GM21825 (cell line): ENCODE measurements around the gene CIROP.

Experiments used
- ATAC-seq: cut with Tn5 transposase; IDR thresholded peaks from one replicate; pipeline ENCODE4 v1.9.1; 2021; ENCODE audit warnings: mild to moderate bottlenecking, moderate library complexity; ENCODE audit not compliant: unreplicated experiment

Gene CIROP

DNA sequence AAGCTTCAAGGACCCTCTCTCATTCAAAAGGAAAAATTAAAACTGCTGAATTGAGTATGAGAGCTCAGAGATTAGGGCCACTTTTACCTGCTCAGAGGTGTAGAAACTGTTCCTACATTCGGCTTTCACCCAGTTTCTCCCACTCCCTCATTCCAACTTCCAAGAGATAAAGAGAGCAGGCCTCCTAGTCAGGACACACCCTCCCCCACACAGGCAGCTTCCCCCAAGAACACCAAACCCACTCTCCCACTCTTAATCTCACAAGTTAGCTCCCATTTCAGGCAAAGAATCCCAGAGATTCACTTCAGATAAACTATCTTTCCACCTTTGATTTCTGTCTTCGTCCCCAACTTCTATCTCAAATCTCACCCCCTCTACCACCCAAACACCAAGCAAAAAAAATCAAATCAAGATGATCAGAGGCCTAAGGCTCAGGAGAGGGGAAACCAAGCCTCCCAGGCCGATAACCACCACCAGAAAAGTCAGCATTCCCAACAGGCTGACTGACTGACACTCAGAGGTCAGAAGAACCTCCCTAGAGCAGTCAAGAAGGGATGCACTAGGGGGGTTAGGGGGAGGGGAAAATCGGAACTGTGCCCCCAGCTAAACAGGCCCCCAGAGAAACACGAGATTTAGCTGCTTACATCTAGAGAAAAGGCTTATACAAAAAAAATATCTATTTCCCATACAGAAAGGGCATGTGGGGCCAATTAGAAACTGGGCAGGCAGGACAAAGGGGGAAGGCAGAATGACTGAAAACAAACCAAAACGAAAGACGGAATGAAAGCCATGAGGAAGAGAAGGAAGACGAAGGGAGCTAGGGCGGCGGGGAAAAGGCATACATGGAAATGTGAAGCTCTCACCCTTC, 34.3 kb downstream of the CIROP start:
- no peak for ATAC-seq

DNA sequence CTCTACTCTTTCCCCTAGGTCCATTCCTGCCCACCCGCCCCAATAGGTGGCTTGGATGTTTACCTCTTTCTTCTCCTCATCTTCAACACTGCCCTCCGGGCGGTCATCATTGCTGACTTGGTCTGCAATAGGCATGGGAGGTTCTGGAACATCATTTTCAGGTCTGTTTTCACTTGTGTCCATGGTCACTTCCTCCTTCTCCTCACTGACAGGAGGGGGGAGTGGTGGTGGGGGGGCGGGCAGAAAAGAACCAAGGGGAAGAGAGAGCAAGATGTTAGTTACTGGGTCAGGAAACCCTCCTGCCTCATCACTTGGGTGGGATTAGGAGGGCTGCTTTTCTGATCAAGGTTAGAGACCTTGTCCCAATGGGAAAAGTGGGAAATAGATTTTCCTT, 35.4 kb downstream of the CIROP start:
- ATAC-seq, result no peak

DNA sequence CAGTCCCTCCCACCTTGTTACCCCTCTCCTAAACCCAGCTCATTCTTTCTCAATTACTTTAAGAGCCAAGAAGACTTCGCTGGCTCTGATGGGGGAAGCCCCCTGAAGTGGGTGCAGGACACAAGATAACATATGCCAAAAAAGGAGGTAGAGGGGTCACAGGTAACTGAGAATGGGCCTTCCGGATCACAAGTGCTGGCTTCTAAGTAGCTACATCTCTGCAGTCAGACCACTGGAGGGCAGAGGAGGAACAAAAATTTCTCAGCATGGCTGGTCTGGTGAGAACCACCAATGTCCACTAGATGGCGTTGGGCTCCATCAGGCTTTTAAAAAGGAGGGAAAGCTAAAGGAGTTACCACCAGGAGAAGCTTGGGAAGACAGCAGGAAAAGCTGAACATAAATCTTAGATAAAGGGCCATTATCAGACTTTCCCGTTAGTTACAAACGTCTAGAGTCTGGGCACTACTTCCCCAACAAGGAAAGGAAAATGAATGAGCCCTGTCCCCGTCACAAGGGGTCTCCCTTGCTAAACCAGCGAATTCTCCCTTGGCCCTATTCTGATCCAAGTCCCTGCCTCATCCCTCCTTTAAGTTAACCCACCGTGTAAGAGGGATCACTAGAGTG, 35.9 kb downstream of the CIROP start:
- ATAC-seq, result peak; percentile 73

DNA sequence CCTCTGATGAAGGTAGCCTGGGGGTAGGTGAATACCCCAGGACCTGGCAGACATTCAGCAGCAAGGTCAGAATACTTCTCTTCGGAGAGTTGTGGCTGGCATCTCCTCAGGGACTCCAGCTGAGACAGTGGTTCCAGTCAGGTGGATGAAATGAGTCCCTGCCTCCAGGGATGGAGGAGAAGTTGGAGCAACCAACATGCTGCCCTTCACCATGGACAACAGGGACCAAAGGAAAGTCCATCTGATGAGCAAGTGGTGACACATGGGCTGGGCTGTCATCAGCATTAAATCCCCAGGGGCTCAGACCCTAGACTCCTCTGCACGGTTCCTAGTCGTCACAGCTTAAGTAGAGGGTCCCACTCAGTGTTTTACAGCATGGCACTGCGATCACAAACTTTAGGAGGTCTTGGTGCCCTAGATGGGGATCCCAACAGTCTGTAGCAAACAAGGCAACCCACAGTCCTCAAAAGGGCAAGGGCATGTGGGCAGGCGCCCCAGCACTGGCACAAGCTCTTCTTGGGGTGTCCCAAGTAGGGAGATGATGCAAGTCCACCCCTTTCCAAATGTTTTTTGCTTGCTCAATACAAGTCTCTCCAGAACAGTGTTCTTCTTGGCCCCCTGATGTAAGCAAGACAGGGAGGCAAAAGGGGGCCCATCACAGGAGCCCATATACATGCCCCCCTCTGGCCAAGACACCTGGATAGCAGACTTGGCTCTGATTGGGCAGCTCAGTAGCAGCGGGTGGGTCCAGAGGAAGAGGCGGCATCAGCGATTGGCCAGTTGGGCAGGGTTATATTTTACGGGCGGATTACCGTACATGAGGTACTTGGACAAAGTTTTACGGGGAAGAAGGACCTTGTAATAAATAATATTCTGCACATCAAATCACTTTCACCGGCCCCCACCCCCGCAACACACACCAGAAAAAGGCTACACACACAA, 36.7 kb downstream of the CIROP start:
- ATAC-seq, result no peak

DNA sequence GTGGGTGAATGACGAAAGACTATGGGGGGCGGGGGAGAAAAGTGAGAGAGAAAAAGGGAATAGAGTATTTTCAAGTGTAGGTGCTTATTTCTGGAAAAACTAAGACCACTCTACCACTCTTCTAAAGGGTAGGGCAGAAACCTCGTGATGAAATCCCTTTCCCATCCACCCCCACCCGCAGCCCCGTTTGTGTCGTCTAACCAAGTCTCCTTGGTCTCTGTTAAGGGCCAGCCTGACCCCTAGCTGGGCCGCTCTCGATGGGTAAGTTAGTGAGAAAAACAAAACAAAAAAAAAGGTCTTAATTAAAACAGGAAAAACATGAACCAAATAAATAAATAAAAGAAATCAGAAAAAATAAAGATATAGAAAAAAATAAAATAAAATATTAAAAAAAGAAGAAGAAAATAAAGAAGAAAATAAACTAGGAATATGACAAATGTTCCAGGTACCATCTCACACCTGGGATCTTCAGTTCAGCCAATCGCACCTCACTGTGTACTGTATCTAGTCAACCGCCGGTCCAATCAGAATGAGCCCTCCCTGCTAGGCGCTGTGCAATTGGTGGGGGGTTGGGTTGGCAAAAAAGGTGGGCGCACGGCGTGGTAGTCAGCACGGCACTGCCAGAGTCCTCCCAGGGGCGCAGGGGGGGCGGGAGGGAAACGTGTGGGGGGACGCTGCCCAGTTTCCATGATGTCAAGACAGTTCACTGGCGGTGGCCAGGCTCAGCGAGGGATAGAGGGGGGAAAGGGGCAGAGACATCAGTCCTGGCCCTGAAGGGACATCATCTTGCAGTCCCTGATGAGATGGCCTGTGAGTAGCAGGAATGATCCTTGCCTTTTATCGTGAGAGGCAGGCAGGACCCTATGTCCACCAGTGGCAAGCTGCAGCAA, 37.7 kb downstream of the CIROP start:
- ATAC-seq, result no peak

DNA sequence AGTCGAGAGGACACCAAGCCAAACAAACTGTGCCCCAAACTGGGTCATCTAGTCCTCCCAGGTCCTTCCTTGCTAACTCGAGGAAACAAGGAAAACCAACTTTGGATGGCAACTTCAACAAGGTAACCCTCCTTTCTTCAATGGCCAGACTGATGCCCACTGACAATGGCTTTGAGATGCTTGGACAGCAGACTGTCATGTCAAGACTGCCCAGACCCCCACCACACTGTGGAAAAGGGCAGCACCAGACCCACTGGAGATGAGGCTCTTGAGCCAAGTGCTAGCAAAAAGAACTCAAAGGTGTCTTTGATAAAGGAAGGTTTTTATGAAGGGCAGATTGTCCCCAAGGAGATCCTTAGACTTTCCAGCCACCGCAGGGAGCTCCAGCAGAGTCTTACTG, 38.4 kb downstream of the CIROP start:
- ATAC-seq, result no peak

DNA sequence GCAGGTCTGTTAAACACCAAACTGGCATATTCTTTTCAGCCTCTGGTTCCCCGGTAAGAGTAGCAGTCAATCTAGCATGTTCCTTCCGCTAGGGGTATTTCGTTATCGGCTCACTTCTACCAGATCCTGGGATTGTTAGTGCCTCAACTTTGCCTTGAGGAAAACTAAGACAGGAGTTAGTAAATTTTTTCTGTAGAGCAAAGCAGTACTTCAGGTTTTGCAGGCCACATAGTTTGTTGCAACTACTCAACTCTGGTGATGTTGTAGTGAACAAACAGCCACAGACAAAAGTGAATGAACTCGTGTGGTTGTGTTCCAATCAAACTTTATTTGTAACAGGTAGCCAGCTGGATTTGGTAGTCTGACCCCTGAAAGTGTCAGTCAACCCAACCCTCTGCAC, 41.2 kb downstream of the CIROP start:
- no peak for ATAC-seq

DNA sequence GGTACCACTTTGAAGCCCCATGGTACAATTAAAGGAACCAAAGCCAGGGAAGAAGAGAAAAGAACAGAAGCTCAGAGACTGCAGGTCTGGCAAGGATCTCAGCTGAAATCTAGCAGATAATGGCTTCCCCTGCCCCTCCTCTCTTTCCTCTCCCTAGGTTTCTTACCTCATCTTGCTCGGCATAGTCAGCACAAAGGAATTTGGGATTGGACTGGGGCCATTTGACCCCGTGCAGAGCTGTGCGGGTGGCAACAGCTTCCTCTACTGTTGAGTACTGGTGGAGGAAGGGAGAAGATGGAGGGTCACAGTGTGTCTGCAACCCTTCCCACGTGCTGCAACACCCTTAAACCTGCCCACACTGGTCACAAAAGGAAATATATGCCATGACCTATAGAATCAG, 42.8 kb downstream of the CIROP start:
- no peak for ATAC-seq

DNA sequence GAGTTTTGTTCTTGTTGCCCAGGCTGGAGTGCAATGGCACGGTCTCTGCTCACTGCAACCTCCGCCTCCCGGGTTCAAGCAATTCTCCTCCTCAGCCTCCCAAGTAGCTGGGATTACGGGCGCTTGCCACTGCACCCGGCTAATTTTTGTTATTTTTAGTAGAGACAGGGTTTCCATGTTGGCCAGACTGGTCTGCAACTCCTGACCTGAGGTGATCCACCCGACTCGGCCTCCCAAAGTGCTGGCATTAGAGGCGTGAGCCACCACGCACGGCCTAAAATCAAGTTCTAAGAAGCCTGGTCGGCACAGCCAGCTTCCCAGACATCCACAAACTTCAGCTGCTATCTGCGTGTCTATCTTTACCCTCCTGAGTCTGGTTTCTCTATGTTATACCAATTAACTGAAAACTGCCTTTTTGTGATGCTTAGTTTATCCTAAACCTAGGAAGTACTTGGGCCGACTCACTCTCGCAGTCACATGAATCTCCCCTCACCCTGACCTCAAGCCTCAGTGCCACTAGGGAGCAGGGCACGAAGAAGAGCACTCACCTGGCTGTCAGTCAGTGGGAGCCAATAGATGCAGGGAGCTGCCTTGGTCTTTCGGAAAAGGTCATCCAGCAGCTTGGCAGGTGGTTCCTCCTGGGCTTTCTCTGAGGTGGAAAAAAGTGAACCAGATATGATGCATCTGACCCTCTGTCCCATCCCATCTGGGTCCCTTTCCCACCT, 44.1 kb downstream of the CIROP start:
- no peak for ATAC-seq

DNA sequence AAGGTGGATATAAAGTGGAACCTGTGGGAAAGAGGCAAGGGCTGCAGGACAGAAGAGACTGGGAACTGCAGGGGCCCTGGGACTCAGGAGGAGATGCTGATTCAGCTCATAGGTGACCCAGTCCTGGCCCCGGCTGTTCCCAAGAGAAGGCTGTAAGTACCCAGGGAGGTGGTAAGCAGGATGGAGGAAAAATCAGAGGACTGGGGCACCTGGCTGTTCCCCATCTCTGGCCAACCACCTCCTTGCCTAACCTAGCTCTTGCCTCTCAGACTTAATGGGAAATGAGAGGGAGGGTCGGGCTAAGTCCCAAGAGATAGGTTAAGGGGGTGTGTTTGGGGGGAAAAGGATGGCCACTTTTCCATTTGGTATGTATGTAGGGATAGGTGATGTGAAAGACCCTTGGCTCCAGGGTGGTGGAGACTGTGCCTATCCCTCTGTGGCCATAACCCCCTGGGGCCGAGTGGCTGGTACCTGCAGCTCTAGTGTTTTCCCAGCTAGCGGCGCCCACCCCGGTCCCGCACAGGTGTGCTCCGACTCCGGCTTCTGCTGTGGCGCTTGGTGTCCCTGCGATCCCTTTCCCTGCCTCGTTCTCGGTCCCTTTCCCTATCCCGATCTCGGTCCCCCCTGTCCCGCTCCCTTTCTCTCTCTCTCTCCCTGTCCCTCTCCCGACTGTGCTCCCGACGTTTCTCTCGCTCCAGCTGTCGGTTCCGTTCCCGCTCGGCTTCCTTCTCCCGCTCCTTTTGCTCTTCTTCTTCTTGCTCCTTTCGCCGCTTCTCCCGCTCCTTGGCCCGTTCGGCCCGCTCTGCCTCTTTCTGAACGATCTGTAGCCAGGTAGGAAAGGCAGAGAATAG, 45.9 kb downstream of the CIROP start:
- ATAC-seq, result no peak

DNA sequence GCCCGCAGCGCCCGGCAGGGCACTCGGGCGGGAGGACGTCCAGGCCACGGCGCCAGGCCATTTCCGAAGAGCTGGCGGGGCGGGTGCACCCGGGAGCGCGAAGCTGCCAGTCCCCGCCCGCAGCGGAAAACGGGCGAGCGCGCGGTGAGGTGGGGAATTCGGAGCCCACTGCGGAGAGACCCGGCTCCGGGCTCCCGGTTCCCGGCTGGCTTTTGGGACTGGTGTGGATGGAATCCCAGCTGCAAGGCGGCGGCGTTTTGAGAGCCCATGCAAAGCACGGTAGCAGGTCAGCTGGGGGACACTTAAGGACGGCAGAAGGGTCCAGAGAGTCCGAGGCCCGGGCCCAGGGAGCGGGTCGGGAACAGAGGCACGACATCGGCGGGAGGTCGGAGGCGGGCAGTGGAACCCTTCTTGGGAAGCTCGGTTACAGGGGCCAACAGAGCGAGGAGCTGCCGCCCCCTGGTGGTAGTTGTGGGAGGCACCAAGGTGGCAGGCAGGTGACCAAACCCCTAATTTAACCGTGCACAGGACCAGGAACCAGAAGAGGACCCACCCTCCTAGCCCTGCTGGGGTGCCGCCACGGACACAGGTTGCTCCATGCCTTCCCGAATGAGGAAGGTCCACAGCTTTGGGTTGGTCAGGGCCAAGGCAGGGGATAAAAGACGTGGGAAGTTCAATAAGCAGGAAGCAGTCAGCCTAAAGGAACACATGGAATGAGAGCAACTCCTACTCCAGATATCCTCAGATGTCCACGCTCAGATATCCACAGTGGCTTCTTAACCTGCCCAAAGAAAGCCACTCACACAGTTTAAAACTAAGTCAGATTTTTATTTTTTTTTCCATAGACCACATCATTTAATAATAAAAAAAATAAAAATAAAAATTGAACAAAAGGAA, 46.8 kb downstream of the CIROP start:
- no peak for ATAC-seq

DNA sequence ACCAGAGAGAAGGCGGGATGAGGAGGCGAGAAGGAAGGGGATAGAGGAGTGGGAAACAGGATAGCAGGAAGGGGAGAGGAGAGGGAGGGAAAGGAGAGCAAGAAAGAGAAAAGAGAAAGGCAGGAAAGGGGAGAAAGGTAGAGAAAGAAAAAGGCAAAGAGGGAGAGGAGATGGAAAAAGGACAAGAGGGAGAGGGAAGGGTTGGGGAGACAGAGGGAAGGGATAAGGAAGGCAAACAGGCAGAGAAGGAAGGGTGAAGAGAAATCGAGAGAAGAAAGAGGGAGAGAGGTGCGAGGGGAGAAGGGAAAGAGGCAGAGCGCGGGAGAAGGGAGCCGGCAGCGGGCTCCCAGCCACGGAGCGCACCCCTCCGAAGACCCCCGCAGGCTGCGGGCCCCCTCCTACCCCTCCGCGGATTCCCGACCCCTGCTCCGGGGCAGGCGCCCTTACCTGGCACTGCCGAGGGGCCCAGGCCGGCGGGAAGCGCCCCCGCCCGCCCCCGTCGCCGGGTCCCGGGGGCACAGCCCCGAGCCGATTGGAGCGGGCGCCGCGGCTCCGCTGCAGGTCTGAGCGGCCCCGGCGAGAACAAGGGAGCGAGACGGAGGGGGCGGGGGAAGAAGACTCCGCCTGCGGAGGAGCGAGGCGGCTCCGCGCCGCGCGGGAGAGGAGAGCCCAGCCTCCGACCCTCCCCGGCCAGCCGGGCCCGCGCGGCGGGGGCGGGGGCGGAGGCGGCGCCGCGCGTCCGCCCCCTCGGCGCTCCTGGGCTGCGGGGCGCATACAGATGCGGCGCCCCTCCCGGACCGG, 47.6 kb downstream of the CIROP start, which contains the start of gene CDH24:
Gene CDH24 (minus strand): TSS at position 565 of the 801 bp plus-strand sequence. CDS start 1,787 bp downstream, outside the sequence.
- ATAC-seq, result peak; percentile 54

DNA sequence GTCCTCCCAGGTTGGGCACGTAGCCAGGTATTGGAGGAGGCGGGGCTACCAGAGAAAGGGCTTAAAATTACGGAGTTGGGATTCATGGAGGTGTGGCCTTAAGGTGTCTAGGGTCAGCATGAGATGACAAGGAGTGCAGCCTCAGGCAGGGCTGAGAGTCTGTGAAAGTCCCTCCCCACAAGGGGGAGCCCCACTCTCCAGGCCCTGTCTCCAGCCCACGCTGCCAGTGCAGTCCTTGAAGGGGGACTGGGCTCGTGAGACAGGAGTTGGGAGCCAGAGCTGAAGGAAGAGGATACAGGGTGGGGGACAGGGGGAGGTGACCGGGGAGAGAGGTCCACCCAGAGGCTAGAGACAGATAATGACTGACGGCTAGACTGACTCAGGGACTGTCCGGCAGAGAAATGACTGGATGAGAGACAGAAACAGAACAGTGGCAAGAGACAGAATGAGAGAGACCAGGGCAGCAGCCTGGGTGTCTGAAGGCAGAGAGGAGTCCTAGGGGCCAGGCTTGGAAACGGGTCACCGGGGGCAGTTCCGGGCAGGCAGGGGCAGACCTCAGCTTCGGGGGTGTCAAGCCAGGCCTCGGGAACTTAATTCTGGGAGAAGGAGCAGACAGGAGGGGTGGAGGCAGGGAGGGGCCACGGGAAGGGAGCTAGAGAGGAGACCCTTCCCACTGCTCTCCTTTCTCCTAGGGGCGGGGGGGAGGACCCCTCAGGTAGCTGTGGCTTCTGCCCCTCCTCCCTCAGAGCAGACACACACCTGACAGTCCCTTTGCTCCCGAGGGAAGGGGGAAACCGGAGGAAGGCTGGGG, 48.4 kb downstream of the CIROP start:
- ATAC-seq, result peak; percentile 51

DNA sequence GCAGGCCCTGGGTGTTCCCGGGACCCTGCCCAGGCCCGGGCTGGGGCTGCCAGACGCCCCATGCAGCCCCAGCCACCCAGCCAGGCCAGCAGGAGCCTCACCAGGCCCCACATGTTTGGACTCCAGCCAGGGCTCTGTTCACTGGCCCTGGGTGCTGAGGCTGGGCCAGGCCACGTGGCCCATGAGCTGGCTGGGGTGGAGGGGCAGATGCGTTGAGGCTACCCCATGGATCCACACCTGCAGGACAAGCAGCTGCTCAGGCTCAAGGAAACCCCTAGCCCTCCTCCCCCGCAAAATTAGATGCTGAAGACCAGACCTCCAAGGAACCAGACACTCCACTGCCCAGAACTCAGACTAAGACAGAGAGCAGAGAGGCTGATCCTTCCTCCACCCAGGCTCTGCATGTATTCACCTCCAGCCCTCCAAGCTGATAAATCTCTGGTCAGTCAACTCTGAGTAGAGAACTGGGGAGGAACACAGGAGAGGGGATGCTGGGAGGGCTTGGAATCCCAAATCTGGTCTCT, 49.1 kb downstream of the CIROP start:
- no peak for ATAC-seq

DNA sequence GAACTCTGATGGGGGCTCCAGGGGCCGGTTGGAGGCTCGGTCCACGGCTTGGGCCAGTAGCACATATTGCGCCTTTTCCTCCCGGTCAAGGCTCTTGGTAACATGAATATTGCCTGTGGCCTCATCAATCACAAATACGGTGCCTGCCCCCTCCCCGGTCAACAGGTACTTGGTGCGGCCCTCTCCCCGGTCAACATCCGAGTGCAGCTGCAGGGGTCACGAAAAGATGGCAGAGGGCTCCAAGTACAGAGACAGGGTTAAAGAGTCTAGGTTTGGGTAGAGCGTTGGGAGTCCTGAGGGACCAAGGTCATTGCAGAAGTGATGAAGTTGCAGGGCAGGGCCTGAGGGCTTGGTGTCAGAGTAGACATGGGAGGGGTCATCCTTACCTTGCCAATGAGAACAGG, 49.6 kb downstream of the CIROP start:
- no peak for ATAC-seq
